ENCODE results near the gene SYCP2.

DNA sequence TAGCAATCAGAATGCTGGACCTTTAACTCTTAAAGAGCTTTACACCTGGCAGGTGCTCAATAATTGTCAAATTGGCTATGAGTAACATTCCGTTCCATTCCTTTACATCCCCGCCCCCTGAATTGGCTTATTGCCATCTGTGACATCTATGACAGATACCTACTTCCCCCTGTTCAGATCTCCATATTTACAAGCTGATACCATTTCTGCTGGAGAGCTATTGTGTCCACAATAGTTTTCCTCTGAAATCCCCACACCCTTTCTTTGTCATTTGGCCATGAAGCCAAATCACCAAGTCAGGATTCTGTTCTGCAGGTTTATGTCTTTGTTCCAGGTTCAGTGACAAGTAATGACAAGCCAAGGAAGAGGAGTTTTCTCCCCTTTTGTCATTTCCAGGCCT is 28.0 kb upstream of the SYCP2 start:
- TF ChIP-seq, protein P1, sequence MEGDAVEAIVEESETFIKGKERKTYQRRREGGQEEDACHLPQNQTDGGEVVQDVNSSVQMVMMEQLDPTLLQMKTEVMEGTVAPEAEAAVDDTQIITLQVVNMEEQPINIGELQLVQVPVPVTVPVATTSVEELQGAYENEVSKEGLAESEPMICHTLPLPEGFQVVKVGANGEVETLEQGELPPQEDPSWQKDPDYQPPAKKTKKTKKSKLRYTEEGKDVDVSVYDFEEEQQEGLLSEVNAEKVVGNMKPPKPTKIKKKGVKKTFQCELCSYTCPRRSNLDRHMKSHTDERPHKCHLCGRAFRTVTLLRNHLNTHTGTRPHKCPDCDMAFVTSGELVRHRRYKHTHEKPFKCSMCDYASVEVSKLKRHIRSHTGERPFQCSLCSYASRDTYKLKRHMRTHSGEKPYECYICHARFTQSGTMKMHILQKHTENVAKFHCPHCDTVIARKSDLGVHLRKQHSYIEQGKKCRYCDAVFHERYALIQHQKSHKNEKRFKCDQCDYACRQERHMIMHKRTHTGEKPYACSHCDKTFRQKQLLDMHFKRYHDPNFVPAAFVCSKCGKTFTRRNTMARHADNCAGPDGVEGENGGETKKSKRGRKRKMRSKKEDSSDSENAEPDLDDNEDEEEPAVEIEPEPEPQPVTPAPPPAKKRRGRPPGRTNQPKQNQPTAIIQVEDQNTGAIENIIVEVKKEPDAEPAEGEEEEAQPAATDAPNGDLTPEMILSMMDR (IDR thresholded peaks at IDR 0.05), result no peak
- TF ChIP-seq POLR2A (IDR thresholded peaks at IDR 0.05), result no peak

All from heart left ventricle (tissue), 13 donors.